GM19025 (cell line): ENCODE data around the gene PLCD4.

Experiments
- ATAC-seq: cut with Tn5 transposase; IDR thresholded peaks from one replicate; pipeline ENCODE4 v1.9.1; 2021; ENCODE audit warnings: mild to moderate bottlenecking, low read depth, moderate library complexity; ENCODE audit not compliant: unreplicated experiment

PLCD4 gene

DNA sequence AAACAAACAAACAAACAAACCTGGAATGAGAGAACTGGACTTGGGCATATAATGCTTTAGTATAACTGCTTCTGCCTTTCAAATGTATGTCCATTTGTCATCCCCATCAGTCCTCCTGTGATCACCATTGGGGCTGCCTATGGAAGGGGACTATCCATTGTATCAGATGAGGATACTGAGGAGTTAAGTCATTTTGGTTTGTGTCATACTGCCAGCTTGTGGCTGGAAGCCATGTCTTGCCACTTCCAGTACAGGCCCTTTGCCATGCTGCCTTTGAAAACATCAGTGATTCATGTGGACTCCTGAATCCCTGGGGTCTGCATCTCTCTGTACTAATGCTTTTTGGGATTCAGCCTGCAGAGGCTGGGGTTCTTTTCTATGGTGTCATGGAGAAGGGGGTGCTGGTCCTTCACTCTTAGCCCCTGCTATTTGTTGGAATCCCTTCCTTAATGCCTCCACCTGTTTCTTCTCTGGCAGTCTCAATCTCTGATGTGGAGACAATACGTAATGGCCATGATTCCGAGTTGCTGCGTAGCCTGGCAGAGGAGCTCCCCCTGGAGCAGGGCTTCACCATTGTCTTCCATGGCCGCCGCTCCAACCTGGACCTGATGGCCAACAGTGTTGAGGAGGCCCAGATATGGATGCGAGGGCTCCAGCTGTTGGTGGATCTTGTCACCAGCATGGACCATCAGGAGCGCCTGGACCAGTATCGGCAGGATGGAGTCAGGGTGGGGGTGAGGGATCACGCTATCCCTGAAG lies 10.6 kb downstream of the PLCD4 start:
- no peak for ATAC-seq

DNA sequence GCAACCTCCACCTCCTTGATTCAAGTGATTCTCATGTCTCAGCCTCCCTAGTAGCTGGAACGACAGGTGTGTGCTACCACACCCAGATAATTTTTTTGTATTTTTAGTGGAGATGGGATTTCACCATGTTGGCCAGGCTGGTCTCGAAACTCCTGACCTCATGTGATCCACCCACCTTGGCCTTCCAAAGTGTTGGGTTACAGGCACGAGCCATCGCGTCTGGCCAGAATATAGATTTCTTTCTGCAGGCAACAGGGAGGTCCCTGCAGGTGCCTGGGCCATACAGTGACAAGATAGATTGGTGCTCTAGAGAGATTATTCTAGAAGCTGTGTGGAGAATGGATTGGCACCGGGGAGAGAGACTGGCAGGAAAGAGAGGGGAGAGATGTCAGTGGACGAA lies 13.3 kb downstream of the PLCD4 start:
- no peak for ATAC-seq

DNA sequence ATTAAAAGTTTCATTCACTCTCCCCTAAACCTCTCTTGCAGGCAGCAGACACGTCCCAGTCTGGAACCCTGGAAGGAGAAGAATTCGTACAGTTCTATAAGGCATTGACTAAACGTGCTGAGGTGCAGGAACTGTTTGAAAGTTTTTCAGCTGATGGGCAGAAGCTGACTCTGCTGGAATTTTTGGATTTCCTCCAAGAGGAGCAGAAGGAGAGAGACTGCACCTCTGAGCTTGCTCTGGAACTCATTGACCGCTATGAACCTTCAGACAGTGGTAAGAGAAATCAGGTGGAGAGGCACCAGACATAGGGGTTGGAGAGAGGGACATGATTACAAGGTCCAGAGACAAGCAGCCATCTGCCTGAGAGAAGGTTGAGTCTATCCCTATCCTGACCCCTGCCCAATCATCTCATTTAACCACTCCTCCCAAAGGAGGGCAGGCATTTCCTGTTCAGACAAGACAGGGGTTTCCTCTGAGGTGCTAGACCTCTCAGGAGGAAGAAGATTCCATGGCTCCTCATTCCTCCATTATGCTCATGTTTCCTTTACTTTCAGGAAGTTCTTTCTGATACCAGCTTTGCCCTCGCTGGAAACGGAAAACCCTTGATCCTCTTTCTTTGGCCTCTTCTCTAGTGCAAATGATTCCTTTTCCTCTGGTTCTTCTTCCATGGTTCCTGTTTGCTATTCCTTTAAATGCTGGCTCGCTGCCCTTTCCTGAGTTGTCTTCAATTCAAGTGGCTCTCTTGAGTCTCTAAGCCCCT lies 15.1 kb downstream of the PLCD4 start:
- no peak for ATAC-seq

DNA sequence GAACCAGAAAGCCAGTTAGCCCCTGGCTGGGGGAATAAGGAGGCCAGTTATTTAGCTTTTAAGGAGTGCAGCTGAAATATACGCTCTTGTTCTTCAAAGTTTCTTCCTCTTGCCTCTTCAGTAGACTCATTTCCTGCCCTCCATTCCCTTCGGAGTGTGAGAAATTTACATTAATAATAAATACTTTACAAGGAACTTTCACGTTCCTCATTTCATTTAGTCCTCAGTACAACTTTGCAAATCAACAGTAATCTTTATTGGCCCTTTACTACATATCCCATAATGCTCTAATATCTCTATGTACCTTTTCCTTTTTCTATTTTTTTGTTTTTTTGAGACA lies 15.6 kb downstream of the PLCD4 start:
- no peak for ATAC-seq

DNA sequence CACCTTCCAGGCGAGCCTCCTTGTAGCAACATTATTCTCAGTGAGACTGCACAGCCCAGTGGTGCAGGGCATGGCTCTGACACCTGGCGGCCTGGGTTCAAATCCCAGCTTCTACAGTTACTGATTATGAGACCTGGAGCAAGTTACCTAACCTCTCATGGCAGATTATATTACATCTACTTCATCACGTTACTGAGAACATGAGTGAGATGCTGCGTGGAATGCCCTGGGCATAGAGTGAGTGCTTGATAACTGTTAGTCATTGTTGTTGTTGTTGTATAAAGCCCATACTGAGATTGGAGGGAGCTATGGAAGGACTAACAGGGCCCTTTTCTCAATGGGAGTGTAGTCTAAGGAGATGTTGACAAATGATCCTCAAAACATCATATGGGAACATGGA lies 18.7 kb downstream of the PLCD4 start:
- no peak for ATAC-seq

DNA sequence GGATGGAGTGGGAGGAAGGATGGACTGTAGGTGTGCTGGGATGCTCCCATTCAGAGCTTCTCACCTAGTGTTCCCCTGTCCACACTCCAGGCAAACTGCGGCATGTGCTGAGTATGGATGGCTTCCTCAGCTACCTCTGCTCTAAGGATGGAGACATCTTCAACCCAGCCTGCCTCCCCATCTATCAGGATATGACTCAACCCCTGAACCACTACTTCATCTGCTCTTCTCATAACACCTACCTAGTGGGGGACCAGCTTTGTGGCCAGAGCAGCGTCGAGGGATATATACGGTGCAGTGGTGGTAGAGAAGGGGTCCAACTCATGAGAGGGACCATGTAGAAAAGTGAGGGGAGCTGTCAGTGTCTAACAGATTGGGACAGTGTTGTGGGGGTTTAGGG lies 20.2 kb downstream of the PLCD4 start:
- no peak for ATAC-seq

DNA sequence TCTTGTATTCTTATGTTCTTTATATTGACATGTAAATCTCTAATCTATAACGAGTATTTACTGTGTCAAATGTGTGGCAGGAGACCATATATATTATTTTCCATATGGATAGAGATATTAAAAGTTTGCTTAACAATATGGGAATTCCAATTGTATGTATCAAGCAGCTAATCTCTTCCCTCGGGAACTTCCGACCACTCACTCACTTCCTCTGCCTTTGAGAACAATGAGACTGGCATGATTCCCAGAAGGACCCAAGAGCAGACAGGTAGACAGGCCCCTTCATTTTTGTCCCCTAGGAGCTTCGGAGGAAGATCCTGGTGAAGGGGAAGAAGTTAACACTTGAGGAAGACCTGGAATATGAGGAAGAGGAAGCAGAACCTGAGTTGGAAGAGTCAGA lies 24.1 kb downstream of the PLCD4 start:
- ATAC-seq = no peak

DNA sequence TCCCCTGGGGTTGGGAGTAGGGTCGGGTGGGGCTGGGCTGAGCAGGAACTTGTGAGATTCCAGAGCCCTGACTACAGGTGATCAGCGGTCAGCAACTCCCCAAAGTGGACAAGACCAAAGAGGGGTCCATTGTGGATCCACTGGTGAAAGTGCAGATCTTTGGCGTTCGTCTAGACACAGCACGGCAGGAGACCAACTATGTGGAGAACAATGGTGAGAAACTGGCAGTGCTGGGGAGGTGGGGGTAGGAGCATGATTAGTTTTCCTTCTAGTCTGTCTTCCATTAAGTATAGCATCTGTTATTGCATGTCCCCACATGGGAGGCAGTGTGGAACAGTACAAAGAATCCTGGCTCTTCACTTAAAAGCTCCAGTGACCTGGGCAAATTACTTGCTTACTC lies 28.0 kb downstream of the PLCD4 start:
- ATAC-seq = no peak

DNA sequence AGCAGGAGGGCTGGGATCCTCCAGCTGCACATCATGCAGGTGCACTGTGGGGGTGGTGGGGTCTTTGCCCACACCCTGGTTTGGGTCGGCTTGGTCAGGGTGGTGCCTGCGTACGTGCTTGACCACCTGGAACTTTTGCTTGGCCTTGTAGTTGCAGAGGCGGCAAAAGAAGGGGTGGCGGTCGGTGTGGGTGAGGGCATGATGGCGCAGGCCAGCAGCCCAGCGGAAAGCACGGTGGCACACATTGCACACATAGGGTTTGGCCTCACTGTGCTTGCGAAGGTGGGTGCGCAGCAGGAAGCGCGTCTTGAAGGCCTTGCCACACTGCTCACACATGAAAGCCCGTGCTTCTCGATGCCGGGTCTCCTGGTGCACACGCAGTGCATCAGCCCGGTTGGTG lies 30.7 kb downstream of the PLCD4 start:
- no peak for ATAC-seq

DNA sequence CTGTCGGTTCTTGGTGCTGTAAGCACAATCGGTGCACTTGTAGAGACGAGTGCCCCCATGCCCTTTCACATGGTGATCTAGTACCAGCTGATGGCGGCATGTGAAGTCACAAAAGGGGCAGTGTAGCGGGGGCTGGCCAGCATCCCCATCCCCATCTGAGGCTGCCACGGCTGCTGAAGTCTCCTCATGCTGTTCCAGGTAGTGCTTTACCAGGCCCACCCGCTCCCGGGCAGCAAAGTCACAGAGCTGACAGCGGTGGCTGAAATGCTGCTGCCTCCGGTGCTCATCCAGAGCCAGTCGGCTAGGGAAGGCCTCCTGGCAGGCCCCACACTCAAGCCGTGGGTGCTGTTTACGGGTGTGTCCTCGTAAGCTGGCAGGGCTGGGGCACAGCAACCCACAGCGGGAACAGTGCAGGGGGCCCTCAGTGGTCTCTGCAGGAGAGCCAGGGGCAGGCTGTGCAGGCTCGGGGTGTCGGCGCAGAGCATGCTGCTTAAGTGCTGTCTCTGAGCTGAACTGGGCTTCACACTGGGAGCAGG lies 34.5 kb downstream of the PLCD4 start:
- no peak for ATAC-seq

DNA sequence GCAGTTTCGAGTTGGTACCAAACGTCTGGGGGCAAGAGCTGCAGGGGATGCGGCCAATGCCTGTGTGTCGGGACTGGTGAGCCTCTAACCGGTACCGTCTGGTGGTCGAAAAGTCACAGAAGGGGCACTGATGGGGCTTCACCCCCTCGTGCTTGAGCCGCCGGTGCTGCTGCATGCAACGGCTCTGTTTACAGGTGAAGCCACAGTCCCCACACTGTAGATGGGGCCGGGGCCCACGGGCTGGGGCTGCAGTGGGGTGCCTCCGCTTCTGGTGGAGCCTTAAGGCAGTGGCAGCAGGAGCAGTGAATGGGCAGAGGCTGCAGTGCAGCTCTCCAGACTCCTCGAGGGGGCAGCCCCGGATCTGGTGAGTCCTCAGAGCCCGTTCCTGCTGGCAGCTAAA lies 35.1 kb downstream of the PLCD4 start:
- ATAC-seq = no peak

DNA sequence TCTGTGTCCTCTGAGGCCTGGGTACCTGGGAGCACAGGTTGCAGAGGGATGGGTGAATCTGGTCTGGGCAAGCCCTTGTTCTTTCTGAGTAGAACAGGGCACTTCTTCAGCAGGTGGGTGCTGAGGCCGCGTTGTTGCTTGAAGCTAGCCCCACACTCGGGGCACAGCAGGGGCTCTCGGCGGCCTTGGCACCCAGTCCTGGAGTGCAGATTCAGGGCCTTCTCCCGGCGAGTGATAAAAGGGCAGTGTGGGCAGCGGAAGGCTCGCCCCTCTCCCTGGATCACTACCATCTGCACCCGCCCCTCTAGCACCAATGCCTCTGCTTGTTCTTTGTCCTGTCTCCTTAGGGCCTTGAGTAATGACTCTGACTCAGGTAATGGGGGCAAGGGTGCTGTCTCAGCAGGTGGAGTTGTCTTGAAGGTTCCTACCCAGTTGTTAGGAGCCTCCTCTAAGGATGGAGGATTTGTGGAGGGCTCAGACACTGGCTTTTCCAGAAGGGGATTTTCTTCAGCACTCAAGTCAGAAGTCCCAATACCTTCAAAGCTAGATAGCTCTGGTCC lies 36.1 kb downstream of the PLCD4 start:
- ATAC-seq = no peak

DNA sequence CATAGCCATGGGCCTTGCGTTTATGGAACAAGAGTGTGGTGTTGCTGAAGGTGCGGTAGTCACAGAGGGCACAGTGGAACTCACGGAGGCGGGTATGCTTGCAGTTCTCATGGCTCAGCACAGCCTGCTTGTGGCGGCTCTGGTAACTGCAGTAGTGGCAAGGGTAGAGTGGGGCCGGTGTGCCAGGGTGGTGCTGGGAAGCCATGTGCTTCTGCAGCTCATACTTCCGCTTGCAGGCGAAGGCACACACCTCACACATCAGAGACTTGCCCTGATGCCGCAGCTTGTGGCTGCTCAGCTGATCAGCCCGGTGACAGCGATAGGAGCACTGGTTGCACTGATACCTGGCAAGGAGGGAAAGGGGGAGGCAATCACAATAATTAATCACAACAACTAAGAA lies 37.0 kb downstream of the PLCD4 start:
- no peak for ATAC-seq

DNA sequence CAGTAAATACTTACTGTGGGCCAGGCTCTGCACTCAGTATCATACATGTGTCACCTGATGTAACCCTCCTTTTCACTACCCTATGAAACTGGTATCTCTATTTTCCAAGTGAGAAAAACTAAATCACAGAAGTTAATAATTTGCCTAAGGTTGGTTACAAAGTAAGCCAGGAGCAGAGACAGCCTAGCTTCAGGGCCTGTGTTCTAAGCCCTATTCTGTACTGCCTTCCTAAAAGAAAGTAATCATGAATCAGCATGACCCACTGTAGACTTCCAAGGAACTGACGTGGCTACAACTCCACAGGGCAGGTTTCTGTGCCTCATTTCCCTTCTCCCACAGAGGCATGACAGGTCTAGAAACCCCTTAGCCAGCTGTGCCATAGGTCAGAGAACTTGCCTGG lies 37.4 kb downstream of the PLCD4 start:
- ATAC-seq = peak; percentile 56

DNA sequence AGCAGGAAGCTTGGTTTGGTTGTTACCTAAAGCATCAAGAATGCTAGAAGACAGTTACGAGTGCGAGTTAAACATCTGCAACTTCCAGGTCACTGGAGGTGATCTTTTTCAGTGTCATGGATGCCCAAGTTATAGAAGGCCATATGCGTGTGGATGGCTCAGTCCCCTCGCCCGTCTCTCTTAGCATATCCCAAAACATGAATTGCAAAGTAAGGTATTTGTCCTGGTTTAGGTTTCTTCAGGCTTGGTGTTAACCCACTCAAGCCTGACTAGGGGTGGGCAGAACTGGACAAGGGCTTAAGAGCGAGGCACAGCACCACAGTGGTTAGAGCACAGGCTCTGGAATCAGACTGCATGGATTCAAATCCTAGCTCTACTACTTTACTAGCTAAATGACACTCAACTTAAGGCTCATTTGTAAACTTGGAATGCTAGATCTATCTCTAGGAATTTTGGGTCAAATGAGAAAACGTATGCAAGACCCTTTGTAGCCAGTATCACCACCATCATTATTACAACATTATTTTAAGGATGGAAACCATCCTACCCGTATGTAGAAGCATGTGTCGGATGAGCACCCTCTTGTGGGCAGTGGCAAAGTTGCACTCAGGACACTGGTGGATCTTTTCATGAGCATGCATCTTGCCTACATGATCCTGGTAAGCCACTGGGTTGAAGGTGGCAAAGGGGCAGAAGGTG lies 40.5 kb downstream of the PLCD4 start:
- ATAC-seq = no peak

DNA sequence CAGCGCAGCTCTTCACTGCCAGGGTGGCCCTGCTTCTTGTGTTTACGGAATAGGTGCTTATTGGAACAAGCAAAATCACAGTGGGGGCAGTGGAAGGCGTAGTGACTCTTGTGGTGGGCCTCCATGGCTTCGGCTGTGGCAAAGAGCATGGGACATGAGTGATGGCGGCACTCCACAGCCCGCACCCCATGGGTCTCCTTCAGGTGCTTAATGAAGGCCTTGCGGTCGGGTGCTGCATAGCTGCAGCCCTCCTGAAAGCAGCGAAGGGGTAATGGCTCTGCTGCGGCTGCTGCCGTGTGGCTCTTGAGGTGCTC lies 41.0 kb downstream of the PLCD4 start:
- no peak for ATAC-seq

DNA sequence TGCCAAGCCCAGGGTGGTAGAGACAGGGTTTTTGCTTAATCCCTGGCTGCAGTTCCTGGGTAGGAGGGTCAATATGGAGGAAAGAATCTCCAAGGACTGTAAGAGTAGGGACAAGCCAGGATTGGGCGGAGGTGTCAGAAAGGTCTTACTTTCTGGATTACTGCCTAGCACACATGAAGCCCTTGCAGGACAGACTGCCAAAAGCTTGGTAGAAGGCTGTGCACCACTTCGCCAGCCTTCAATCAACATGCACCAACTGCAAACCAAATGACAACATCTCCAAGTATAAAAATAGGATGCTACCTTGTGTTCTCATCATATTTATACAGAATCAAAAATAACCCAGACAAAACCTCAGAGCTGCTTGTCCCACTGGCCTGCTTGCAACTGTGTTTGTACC lies 48.1 kb downstream of the PLCD4 start:
- no peak for ATAC-seq

DNA sequence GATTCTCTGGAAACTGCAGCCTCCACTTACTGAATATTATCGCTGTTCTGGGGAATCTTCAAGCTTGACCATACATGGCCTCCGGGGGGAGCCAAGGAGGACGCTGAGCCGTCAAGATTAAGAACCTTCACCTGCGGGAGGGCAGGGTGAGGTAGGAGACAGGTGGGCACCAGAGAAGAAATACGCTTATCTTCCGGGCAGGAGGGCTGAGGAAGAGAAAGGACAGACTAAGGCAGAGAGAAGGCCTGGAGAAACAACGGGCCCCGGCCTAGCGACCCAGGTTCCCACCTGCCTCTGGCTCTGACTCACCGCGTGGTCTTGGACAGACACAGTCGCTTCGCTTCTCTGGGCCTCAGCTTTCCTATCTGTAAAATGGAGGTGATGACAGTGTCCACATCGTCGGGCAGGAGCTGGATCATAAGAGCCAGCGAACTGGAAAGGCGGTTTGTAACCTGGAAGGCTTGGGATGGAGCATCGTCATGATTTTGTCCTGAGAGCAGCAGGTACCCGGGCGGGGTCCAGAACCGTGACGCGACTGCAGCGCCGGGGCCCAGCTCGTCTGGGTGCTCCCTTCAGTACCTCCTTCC lies 51.1 kb downstream of the PLCD4 start:
- ATAC-seq = peak; percentile 31

DNA sequence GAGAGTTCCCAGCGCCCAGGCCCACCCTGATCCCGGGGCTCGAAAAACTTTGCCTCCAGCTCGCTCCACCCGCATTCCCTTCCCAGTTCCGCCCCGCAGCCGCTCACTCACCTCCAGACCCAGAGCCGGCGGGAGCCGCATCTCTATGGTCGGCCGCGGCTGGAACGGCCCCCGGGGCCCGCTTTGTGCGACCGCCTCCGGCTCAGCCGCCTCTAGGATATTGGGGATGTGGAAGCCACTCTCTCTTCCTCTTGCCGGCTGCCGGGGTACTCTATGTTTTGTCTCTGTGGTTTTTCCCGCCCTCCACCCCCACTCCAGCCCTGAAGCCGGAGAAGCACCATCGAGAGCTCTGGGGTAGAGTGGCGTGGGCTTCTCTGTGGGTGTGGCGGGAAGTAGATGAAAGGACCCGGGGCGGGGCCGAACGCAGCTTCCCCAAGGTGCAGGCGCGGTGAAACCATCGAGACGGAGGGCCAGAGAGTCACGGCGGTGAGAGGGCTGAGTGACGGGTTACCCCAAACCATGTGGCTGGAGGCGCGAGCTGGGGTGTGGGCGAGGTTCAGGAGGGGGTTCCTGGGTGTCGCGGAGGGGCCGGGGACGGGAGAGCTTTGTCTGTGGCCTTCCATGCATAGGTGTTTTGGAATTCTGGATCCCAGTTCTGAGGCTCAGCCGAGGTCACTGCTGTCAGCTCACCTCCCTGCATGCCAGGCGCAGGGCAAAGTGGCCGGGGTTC lies 51.7 kb downstream of the PLCD4 start, which contains the start of the genes BCS1L and ZNF142:
Gene BCS1L (plus strand): TSS at position 426 of the 730 bp plus-strand sequence. CDS start 1,305 bp downstream, outside the sequence.
Gene ZNF142 (minus strand): TSS at position 366 of the 730 bp plus-strand sequence. CDS start 3,194 bp downstream, outside the sequence.
- peak; percentile 93 for ATAC-seq

DNA sequence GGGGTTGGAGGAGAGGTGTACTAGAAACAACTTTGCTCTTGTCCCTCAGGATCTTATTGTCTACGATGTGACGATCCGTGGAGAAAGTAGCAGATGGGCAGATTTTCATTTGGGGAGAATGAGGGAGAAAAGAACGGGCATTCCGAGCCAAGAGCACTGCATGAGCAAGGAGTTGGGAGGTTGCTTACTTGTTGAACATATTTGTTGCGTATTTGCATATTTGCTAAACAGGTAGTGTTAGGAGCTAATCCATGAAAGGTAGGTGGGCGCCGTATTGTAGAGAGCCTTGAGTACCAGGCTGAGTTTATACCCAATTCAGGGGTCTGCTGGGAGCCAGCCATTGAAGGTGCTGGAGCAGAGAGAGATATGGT lies 52.3 kb downstream of the PLCD4 start:
- no peak for ATAC-seq
